NOMO-1 treated with dmso at 0.1 percent for 144 hours (cell line): Measurements from ENCODE around the gene PLA2G2E.

Source experiments
- DNase-seq: peaks from one replicate; lab custom pipeline; 2025; ENCODE audit not compliant: unreplicated experiment; lab: John Stamatoyannopoulos, UW

Gene PLA2G2E, protein sequence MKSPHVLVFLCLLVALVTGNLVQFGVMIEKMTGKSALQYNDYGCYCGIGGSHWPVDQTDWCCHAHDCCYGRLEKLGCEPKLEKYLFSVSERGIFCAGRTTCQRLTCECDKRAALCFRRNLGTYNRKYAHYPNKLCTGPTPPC

DNA sequence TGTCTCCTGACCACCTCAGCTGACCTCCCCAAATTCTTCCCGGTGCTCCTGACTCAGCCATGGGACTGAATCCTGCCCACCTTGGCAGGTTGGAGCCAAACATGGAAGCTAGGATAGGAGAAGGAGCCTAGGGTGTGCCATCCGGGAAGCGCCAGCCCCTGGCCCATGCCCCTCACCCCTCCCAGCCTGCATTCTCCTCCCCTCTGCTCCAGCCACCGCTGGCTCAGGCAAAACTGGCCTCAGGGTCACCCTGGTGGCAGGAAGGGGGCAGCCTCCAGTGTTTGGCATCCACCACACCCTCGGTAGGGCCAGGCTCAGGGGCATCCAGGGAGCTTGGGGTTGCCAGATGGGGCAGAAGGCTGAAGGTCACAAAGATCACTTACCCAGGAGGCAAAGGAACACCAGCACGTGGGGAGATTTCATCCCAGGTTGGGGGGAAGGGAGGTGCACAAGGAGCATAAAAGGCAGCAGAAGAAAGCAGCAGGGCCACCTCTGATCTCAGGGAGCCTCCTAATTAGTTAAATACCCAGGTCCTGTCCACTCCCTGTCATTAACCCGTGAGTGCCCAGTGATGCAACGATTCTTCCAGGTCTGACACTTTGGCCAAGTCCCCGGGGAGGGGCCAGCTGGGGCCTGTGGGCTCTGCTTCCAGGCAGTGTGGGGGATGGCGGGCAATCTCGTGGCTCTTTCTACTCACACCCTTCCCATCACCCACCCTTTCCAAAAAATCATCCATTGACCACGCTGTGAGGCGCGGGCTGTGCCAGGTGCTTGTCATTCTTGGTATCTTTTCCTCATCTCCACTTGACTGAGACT, at the start of gene PLA2G2E:
TSS of gene PLA2G2E (minus strand) at position 481 of the 816 bp plus-strand sequence. CDS start at position 423, 58 bp downstream.
- no peak for DNase-seq

- DNase-seq = no peak
These were observed 48.2 kb upstream of the PLA2G2E start for GRCh38 chr1:19971664-19972063.

- DNase-seq = no peak
These were observed 46.7 kb upstream of the PLA2G2E start for GRCh38 chr1:19969898-19970660.

DNA sequence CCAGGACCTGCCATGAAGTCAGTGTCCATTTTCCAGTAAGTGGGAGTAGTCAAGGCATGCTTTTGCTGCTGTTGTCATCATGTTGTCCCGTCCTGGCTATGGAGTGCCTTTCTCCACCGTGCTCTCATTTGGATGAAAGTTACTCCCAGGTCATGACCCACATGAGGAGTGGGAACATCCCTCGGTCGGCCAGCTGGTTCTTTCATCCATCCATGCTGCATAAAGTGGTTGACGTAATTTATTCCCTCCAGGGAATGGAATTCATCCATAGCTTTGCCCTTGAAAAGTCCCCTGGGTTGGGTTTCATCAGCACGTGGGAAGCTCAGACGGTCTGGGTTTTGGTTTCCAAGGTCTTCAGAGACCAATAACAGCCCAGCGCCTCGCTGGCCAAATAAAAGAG, 44.4 kb upstream of the PLA2G2E start:
- DNase-seq = no peak

- DNase-seq = no peak
These were observed 41.1 kb upstream of the PLA2G2E start for GRCh38 chr1:19964542-19964941.

DNA sequence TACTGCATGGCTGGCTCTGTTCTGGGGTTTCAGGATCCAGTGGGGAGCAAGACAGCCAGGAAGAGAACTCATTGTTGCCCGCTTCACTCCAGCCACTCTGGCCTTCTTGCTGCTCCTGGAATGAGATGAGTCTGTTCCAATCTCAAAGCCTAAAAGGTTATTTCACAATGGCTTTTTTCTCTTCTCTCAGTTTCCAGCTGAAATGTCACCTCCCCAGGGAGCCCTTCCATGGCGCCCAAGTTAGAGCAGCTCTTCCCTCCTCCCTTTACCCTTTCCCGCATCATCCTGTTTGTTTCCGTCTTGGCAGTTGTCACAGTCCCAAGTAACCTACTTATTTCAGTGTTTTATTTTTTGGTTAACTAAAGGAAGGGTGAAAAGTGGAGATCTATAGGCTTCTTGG, 40.2 kb upstream of the PLA2G2E start:
- DNase-seq = no peak

GRCh38 chr1:19960591-19960990, 37.2 kb upstream of the PLA2G2E start:
- no peak for DNase-seq

DNA sequence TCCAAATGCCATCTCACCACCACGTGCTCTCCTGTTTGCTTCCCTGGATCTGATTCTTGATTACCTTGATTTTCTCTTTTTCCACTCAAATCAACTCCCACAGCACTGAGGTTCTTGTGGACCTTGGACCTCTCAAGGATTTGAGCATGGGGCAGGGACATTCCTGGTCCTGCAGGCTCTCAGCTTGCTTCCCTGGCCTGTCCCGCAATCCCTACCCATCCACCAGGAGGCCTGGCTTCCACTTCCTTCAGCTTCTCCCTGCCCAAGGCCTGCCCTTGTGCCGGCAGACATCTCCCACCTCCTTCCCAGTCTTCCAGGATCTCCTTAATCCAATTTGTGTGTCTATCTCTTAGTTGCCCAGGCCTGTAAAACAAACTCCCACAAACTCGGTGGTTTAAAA, 34.4 kb upstream of the PLA2G2E start:
- no peak for DNase-seq

DNA sequence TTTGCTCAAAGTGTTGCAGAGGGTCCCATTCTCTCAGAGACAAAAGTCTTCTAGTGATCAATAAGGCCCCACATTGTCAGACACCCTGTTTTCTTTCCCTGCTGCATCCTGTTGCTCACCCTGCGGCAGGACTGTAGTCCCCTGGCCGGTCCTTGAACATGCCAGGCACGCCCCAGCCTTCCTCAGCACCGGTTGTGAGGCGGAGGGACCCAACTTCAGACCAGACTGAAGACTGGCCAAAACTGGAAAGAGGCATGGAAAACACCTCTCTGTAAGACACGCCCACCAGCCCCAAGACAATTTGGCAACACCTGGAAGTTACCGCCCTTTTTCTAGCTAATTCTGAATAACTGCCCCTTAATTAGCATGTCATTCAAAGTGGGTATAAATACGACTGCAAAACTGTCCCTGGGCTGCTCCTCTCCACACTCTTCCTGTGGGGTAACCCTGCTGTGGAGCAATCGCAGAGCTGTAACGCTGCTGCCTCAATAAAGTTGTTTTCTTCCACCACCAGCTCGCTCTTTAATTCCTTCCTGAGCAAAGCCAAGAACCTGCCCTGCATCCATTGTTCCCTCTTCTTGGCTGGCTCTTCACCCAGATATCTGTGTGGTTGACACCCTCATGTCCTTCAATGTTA, 32.2 kb upstream of the PLA2G2E start:
- peak; percentile 85 for DNase-seq

DNA sequence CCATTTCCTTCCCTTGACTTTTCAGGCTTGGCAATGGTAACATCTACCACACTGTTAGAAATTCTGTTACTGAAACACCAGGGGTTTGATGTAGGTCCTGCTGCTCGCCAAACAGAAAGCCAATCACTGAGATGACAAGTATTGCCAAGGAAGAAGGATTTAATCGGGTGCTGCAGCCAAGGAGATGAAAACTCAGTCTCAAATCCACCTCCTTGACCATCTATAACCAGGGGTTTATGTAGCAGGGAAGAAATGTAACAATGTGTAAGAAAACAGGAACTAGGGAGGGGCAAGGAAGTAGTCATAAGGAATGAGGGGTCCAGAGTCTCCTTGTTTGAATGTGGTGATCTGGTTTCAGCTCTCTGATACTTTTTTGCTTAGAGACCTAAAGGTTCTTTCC, 30.6 kb upstream of the PLA2G2E start:
- DNase-seq = no peak

GRCh38 chr1:19949016-19949415, 25.6 kb upstream of the PLA2G2E start:
- DNase-seq = no peak

DNA sequence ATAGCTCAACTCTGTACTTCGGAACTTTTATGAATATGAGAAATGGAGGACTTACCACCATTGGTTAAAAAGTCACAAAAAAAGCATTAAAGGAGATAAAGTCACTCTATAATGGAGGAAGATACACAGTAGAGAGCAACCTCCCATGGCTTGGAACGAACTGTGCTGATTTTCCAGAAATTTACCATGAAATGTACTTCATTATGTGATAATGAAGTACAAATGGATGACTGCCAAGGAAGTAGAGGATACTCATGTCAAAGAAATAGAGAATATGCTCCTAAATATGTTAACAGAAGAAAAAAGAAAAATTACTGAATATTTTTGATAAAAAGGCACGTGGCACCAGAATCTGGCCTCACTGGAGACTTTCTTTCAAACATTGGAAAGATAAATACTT, 23.6 kb upstream of the PLA2G2E start:
- no peak for DNase-seq

DNA sequence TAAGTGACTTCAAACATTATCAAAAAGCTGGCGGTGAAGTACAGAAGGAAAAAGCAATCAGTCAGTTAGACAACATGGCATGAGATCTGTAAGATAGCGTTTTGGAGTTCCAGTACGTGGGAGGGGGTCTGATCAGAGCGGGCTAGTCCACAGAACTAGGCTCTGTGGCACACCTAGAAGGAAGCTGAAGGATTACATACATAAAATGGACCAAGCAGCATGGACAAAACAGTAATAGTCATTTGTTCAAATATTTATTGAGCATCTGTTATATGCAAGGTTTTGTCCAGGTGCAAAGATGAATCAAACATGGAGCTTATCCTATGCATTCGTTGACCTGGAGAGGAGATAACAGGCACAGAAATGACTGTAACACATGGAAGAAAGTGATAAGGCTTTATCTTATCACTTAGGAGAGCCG, 22.9 kb upstream of the PLA2G2E start:
- DNase-seq = no peak

DNA sequence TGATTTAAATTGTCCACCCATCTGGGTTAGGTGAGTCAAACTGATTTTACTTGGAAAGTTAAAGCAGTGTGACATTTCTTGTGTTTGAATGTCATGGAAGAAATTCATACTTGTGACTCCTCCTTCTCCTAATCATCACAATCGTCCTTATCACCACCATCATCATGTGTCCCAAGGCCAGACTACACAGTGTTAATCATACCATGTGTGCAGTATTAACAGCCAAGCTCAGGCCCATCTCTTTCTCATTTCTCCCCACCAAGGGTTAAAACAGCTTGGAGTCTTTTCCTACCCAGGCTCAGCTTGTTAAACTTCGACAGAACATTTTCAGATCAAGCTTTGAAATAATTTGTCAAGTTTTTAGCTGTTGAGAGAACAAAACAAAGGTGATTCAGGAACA, 22.5 kb upstream of the PLA2G2E start:
- DNase-seq = no peak

DNA sequence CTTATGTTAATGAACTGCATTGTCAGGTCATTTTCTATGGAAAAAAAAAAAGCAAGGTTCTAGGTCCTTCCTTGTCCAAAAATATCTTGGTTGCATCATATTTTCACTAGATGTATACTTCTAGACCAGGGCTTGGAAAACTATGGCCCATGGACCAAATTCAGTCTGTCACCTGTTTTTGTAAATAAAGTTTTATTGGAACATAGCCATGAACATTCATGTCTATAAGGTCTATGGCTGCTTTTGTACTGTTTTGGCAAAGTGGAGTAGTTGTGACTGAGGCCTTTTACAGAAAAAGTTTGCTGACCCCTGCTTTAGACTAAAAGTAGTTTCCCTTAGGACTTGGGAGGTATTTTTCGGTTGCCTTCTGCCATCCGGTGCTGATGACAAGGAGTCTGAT, 19.2 kb upstream of the PLA2G2E start:
- DNase-seq = no peak

GRCh38 chr1:19942088-19942487, 18.7 kb upstream of the PLA2G2E start:
- DNase-seq = no peak

- no peak for DNase-seq
These were observed 17.8 kb upstream of the PLA2G2E start for GRCh38 chr1:19941206-19941568.

- DNase-seq = no peak
These were observed 17.2 kb upstream of the PLA2G2E start for GRCh38 chr1:19940486-19941205.

GRCh38 chr1:19938472-19938871, 15.1 kb upstream of the PLA2G2E start:
- no peak for DNase-seq

- peak; percentile 4 for DNase-seq
These were observed 12.8 kb upstream of the PLA2G2E start for GRCh38 chr1:19936061-19936750.
